HG03558 (cell line): ENCODE measurements around the gene PDE4B.
A peak's percentile ranks its signal among the peaks of the same experiment; 100 is the strongest.

ENCODE experiments used
- ATAC-seq: cut with Tn5 transposase; IDR thresholded peaks from one replicate; pipeline ENCODE4 v1.9.1; 2021; ENCODE audit warnings: moderate number of reproducible peaks; ENCODE audit not compliant: unreplicated experiment; ENCODE audit errors: extremely low read depth

The PDE4B gene

GRCh38 chr1:66339944-66340343, 547.2 kb downstream of the PDE4B start:
- no peak for ATAC-seq

GRCh38 chr1:66341446-66342089, 548.9 kb downstream of the PDE4B start:
- no peak for ATAC-seq

- no peak for ATAC-seq
Measured at GRCh38 chr1:66342707-66343106, 550.0 kb downstream of the PDE4B start.

- no peak for ATAC-seq
Measured at GRCh38 chr1:66343569-66344325, 551.1 kb downstream of the PDE4B start.

- no peak for ATAC-seq
Measured at GRCh38 chr1:66346057-66346795, 553.5 kb downstream of the PDE4B start.

GRCh38 chr1:66346873-66347272, 554.2 kb downstream of the PDE4B start:
- ATAC-seq = no peak

GRCh38 chr1:66348776-66349175, 556.1 kb downstream of the PDE4B start:
- no peak for ATAC-seq

- ATAC-seq = no peak
Measured at GRCh38 chr1:66349242-66349641, 556.5 kb downstream of the PDE4B start.

- peak; percentile 38 for ATAC-seq
Measured at GRCh38 chr1:66350001-66350547, 557.4 kb downstream of the PDE4B start.

GRCh38 chr1:66351478-66351877, 558.8 kb downstream of the PDE4B start:
- no peak for ATAC-seq

- no peak for ATAC-seq
Measured at GRCh38 chr1:66351913-66352312, 559.2 kb downstream of the PDE4B start.

- ATAC-seq = no peak
Measured at GRCh38 chr1:66352792-66353191, 560.1 kb downstream of the PDE4B start.

GRCh38 chr1:66353257-66353656, 560.6 kb downstream of the PDE4B start:
- ATAC-seq = no peak

GRCh38 chr1:66354311-66355201, 561.9 kb downstream of the PDE4B start:
- ATAC-seq = no peak

- no peak for ATAC-seq
Measured at GRCh38 chr1:66355756-66356155, 563.1 kb downstream of the PDE4B start.

- no peak for ATAC-seq
Measured at GRCh38 chr1:66356605-66357004, 563.9 kb downstream of the PDE4B start.

- ATAC-seq = no peak
Measured at GRCh38 chr1:66357021-66357420, 564.3 kb downstream of the PDE4B start.

- ATAC-seq = no peak
Measured at GRCh38 chr1:66357478-66358197, 564.9 kb downstream of the PDE4B start.

- no peak for ATAC-seq
Measured at GRCh38 chr1:66359269-66359668, 566.6 kb downstream of the PDE4B start.
